K562 (cell line): Measurements from ENCODE around the gene UHRF1. TPM values are rescaled to one million over a fixed set of nuclear protein-coding genes. Genes with fewer than 3 reads are reported as not detected.

Experiments used
- CEBPZ ChIP-seq: fragments of 150-350 bp; IDR thresholded peaks from 2 replicates; pipeline ENCODE4 v1.6.1; 2014; ENCODE audit warnings: low read depth, mild to moderate bottlenecking, low read length, borderline replicate concordance
- CTBP1 ChIP-seq: fragments of 450-650 bp; IDR thresholded peaks from 2 replicates; pipeline ENCODE4 v1.6.1; 2016; ENCODE audit warnings: borderline replicate concordance
- FOXA3 ChIP-seq, 2 experiments: fragments of 450-650 bp in 1 of 2; sonication (generic) in 1 of 2; formaldehyde crosslinking; IDR thresholded peaks in 1 of 2; conservative IDR thresholded peaks in 1 of 2; 2 replicates each; pipeline versions ENCODE4 v1.4.0 to v1.8.0; 2020 to 2022; ENCODE audit warnings: mild to moderate bottlenecking in 2 of 2, missing genetic modification reagents in 1 of 2
- HDAC2 ChIP-seq: fragments of 450-650 bp; IDR thresholded peaks from 2 replicates; pipeline ENCODE4 v1.6.1; 2016; ENCODE audit warnings: mild to moderate bottlenecking
- KAT8 ChIP-seq: fragments of 450-650 bp; IDR thresholded peaks from 2 replicates; pipeline ENCODE4 v1.6.1; 2016; ENCODE audit warnings: low read depth, mild to moderate bottlenecking
- MCM7 ChIP-seq, 2 experiments: fragments of 450-650 bp; IDR thresholded peaks; 2 replicates each; pipeline ENCODE4 v1.6.1; 2016 to 2018
- NR2C1 ChIP-seq, 2 experiments: fragments of 450-650 bp; IDR thresholded peaks; 2 replicates each; pipeline ENCODE4 v1.6.1; 2017; ENCODE audit warnings: mild to moderate bottlenecking in 2 of 2, antibody characterized with exemption in 1 of 2, inconsistent platforms in 1 of 2, missing compliant biosample characterization in 1 of 2, missing genetic modification characterization in 1 of 2
- POLR2A ChIP-seq: fragments of 450-650 bp; conservative IDR thresholded peaks from 2 replicates; pipeline ENCODE4 v1.6.1; 2016
- SMARCA5 ChIP-seq: fragments of 450-650 bp; IDR thresholded peaks from 2 replicates; pipeline ENCODE4 v1.6.1; 2016
- VEZF1 ChIP-seq: fragments of 200-800 bp; sonication (Bioruptor generic); IDR thresholded peaks from 2 replicates; pipeline ENCODE4 v1.6.1; 2017; ENCODE audit warnings: missing genetic modification characterization, missing compliant biosample characterization
- ZC3H4 ChIP-seq: sonication (generic); formaldehyde crosslinking; IDR thresholded peaks from 2 replicates; pipeline ENCODE4 v1.9.0; 2021; ENCODE audit warnings: missing genetic modification reagents, borderline replicate concordance
- ZNF407 ChIP-seq: fragments of 450-650 bp; IDR thresholded peaks from 2 replicates; pipeline ENCODE4 v1.6.1; 2016; ENCODE audit warnings: low read depth
- polyA plus RNA-seq, 8 experiments: library from polyadenylated mRNA; depleted of rRNA in 4 of 8; stranded (reverse) in 5 of 8; unstranded in 3 of 8; fragments of >200 nt; fragmentation: Nextera tagmentation in 2 of 8; fragmentation: Illumina TruSeq in 1 of 8; extraction: Ambion mirVana in 2 of 8; extraction: Trizol in 1 of 8; gene quantifications; 2 replicates each; pipeline versions ENCODE4 v1.2.1 to v1.2.3, GENCODE V29; 2011 to 2014; ENCODE audit warnings: inconsistent platforms in 1 of 8, missing spikeins in 1 of 8
- total RNA-seq, 7 experiments: library from RNA; depleted of rRNA in 6 of 7; stranded (reverse); fragments of >200 nt in 6 of 7; fragmentation: Illumina TruSeq in 2 of 7; extraction: Trizol in 2 of 7; gene quantifications; 2 replicates each; pipeline versions ENCODE4 v1.2.1 to v1.2.3, GENCODE V29; 2011 to 2021; ENCODE audit warnings: low replicate concordance in 1 of 7

The UHRF1 gene
- total and polyA plus RNA-seq, 9 of the 15 experiments (the other 6 are each of a cell fraction or from before 2014, with no cell fraction given): 6.0 to 101 (median 30.9) TPM

- TF ChIP-seq NR2C1 (IDR thresholded peaks at IDR 0.05) (peak; percentile 33; the same call in 1 of the 2 replicates), NR2C1 (tag; IDR thresholded peaks at IDR 0.05) (no peak; the same call in 1 of the 2 replicates), HDAC2 (peak; percentile 96), SMARCA5 (peak; percentile 95), KAT8 (no peak), ZNF407 (0 out of 2 replicates have a peak, but pooled peaks have one; percentile 21), VEZF1 (CRISPR knock-in tag) (peak; percentile 91), CTBP1 (peak; percentile 46; the same call in 1 of the 2 replicates), POLR2A (peak; percentile 67; the same call in 1 of the 2 replicates), FOXA3 (CRISPR knock-in tag; conservative IDR thresholded peaks at IDR 0.05 in 1 of 2, IDR thresholded peaks at IDR 0.05 in 1 of 2) (peak in 1 of 2 experiments; percentile 76; a peak in 1 of 4 replicates), MCM7 (IDR thresholded peaks at IDR 0.05) (no peak), CEBPZ (0 out of 2 replicates have a peak, but pooled peaks have one; percentile 44), ZC3H4 (CRISPR knock-in tag) (no peak)
Observed at GRCh38 chr19:4867534-4868285, 41.6 kb upstream of the UHRF1 start, which contains the start of gene PLIN3 (continued).
